Activated naive CD8-positive, alpha-beta T cell (primary cell): ENCODE measurements around the gene NOX1.
"Not testable (repeated sequence)": the region's sequence is repeated elsewhere in the genome, so short reads cannot be mapped to it uniquely, and the experiment has no call there.

Source experiments
- H3K27ac Mint-ChIP-seq: one replicate; pipeline ENCODE4 v1.8.0; 2021; ENCODE audit warnings: mixed read lengths
- H3K27me3 Mint-ChIP-seq: one replicate; pipeline ENCODE4 v1.8.0; 2021; ENCODE audit warnings: mixed read lengths
- H3K36me3 Mint-ChIP-seq: one replicate; pipeline ENCODE4 v1.8.0; 2021; ENCODE audit warnings: mixed read lengths
- H3K4me1 Mint-ChIP-seq: one replicate; pipeline ENCODE4 v1.8.0; 2021; ENCODE audit warnings: low read depth, mixed read lengths
- H3K4me3 Mint-ChIP-seq: one replicate; pipeline ENCODE4 v1.8.0; 2021; ENCODE audit warnings: mild to moderate bottlenecking, mixed read lengths
- H3K9me3 Mint-ChIP-seq: one replicate; pipeline ENCODE4 v1.8.0; 2021; ENCODE audit warnings: low read depth, mixed read lengths

NOX1 gene

GRCh38 chrX:100796371-100796770, 77.8 kb downstream of the NOX1 start:
- H3K27ac Mint-ChIP-seq, H3K4me1 Mint-ChIP-seq, H3K27me3 Mint-ChIP-seq, H3K9me3 Mint-ChIP-seq, H3K4me3 Mint-ChIP-seq, H3K36me3 Mint-ChIP-seq: not testable (repeated sequence)
